HFF-Myc (cell line): ENCODE data around the gene OR52K1.

Source experiments
- DNase-seq: peaks from one replicate; pipeline ENCODE4 v3.0.0-alpha.2; 2011; ENCODE audit warnings: low read depth; ENCODE audit errors: extremely low read depth
- H3K4me3 ChIP-seq: replicated peaks from 2 replicates; pipeline ENCODE4 v1.5.1; 2011; ENCODE audit warnings: low read depth, mild to moderate bottlenecking, control low read depth, low read length
- CTCF ChIP-seq: IDR thresholded peaks from 2 replicates; pipeline ENCODE4 v1.5.1; 2012; ENCODE audit warnings: mild to moderate bottlenecking, low read depth, low read length, control low read depth; ENCODE audit errors: missing control alignments

Gene OR52K1

GRCh38 chr11:4466131-4466870, 16.1 kb upstream of the OR52K1 start:
- TF ChIP-seq CTCF: no peak
- H3K4me3 ChIP-seq: no peak overlapping the region
- no peak for DNase-seq

- no peak overlapping the region for H3K4me3 ChIP-seq
- TF ChIP-seq CTCF: no peak
- DNase-seq: no peak
Observed at GRCh38 chr11:4466871-4467442, 15.5 kb upstream of the OR52K1 start.

- DNase-seq: no peak
- no peak overlapping the region for H3K4me3 ChIP-seq
- TF ChIP-seq CTCF: no peak
Observed at GRCh38 chr11:4467811-4468606, 14.4 kb upstream of the OR52K1 start.

- no peak for TF ChIP-seq CTCF
- no peak for DNase-seq
- H3K4me3 ChIP-seq: no peak overlapping the region
Observed at GRCh38 chr11:4479644-4480043, 2.8 kb upstream of the OR52K1 start.

GRCh38 chr11:4480577-4481239, 1.7 kb upstream of the OR52K1 start:
- TF ChIP-seq CTCF: no peak
- H3K4me3 ChIP-seq: no peak overlapping the region
- DNase-seq: no peak

GRCh38 chr11:4481240-4481582, 1.2 kb upstream of the OR52K1 start:
- no peak for TF ChIP-seq CTCF
- H3K4me3 ChIP-seq: no peak overlapping the region

More at GRCh38 chr11:4481240-4481582, 1.2 kb upstream of the OR52K1 start:
- DNase-seq: no peak
